GM13976 (cell line): ENCODE measurements around the gene SKAP1.

Source experiments
- DNase-seq: peaks from one replicate; pipeline ENCODE4 v3.0.0; 2012; ENCODE audit warnings: low spot score
- in situ Hi-C: fragments of 300-500 bp; cut with MboI; formaldehyde crosslinking; loops from one replicate; pipeline ENCODE4 v1.12.0; 2022; ENCODE audit warnings: low sequenced_read_pairs, mixed read lengths, inconsistent platforms; ENCODE audit not compliant: unreplicated experiment
- TF ChIP-seq, protein P1 (sequence below): IDR thresholded peaks from 2 replicates; pipeline ENCODE4 v1.5.1; 2012; ENCODE audit warnings: borderline replicate concordance, mild to moderate bottlenecking; ENCODE audit not compliant: insufficient read depth; ENCODE audit errors: extremely low read depth, missing control alignments, control extremely low read depth

SKAP1 gene

DNA sequence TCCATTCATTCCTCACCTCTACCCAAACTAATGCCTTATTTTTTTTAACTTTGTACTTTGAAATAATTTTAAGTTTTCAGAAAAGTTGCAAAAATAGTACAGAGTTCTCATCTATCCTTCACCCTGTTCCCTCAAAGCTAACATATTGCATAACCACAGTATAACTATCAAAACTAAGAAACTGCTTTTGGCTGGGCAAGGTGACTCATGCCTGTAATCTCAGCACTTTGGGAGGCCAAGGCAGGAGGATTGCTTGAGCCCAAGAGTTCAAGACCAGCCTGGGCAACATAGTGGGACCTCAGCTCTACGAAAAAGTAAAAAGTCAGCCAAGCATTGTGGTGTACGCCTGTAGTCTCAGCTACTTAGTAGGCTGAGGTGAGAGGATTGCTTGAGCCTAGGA, 147.7 kb downstream of the SKAP1 start:
- TF ChIP-seq, protein P1, sequence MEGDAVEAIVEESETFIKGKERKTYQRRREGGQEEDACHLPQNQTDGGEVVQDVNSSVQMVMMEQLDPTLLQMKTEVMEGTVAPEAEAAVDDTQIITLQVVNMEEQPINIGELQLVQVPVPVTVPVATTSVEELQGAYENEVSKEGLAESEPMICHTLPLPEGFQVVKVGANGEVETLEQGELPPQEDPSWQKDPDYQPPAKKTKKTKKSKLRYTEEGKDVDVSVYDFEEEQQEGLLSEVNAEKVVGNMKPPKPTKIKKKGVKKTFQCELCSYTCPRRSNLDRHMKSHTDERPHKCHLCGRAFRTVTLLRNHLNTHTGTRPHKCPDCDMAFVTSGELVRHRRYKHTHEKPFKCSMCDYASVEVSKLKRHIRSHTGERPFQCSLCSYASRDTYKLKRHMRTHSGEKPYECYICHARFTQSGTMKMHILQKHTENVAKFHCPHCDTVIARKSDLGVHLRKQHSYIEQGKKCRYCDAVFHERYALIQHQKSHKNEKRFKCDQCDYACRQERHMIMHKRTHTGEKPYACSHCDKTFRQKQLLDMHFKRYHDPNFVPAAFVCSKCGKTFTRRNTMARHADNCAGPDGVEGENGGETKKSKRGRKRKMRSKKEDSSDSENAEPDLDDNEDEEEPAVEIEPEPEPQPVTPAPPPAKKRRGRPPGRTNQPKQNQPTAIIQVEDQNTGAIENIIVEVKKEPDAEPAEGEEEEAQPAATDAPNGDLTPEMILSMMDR, result no peak
- in situ Hi-C loops, result no loop called here
- no peak for DNase-seq

DNA sequence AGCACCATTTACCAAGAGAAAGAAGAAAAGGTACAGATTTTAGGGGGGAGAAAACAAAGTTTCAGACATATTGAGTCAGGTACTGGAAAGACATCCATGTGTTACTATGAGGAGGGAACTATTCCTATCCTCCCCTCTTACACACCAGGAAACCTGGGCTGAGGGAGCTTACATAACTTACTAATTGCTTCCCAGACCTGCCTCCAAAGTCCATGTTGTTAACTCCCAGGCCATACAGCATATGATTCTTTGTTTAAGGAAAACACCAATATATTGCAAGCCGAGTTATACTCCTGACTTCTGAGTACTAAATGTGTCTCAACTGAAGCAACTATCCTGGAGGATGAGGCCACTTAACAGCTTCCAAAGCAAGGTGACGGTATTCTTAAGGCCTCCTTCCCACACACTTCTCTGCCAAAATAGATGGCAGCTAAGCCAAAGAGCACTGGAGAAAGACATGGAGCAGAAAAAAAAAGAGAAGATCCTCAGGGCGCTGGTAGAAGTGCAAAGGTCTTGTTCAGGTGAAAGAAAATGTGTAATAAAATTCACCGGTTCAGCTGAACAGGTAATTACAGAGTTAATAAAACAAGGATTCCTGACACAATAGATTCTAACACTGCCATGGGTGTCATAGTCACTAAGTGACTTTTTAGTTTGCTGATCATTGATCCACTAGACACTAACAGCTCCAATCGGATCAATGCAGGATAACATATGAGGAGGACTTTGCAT, 151.1 kb downstream of the SKAP1 start:
- in situ Hi-C loops, result no loop called here
- TF ChIP-seq, protein P1, result no peak
- no peak for DNase-seq

DNA sequence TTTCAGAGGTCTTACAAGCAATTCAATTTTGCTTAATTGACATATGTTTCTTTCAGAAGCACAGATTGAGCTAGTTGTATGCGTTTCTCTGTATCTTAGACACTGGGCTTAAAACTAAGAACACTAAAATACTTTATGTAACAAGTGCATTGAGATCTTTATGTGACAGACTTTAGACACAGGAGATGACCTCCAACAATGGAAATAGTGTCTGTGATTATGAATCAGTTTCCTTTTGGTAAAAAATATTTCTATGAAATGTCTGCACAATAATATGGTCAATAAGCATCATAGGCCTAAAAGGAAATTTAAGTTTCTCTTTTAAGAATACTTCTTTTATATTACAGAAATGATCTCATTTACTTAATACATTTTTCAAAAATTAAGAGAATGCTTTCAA, 153.2 kb downstream of the SKAP1 start:
- TF ChIP-seq, protein P1, result no peak
- in situ Hi-C loops, result no loop called here
- no peak for DNase-seq

DNA sequence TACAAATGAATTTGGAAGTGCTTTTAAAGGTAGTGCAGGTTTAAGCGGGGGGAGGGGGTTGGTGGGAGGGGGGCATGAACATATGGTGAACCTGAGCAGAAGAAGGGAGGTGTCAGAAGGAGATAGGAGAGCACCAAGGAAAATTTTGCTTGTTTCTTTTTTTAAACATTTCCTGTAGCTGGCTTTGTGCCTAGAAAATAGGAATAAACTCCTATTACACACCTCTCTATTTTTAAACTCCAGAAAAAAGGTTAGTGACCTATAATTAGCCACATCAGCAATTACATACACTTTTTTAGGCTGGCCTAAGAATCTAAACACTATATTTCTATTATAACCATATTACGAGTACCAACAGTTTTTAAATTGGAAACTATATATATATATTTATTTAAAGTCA, 159.1 kb downstream of the SKAP1 start:
- TF ChIP-seq, protein P1, result no peak
- no peak for DNase-seq
- in situ Hi-C loops, result no loop called here

DNA sequence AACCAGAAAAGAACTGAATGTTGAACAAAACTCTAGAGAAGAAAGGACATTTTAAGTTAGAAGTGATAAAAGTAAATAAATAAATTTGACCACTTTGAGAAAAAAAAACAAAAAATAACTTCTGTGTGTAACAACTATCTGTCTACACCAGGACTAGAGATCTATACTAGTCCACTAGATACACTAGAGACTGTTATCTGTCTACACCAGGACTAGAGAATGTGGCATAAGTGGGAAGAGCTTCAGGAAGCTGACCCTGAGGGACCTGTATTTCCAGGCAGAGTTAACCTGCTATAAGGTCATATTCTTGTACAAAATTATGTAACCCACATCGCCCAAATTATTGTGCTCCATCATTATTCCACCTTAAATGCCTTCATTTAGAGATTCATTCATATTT, 160.8 kb downstream of the SKAP1 start:
- DNase-seq, result no peak
- in situ Hi-C loops, result no loop called here
- TF ChIP-seq, protein P1, result no peak

DNA sequence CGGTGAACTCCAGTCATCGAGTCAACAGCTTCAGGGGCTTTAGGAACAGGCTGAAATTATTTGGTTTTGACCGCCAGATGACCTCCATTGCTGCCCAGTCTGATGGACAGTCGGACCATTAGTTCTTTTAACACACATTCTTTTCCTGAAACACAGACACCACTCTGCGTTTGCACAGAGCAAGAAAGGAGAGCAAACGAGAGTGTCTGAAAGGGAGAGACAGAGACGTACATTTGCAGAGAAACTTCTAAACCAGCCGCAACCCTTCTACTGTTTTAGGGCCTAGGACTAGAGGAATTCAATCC, 166.3 kb downstream of the SKAP1 start:
- no peak for DNase-seq
- TF ChIP-seq, protein P1, result no peak
- in situ Hi-C loops, result no loop called here
